Erythroblast (primary cell): ENCODE data around the gene HS3ST5.
"Not testable (repeated sequence)": the region's sequence is repeated elsewhere in the genome, so short reads cannot be mapped to it uniquely, and the experiment has no call there.

Experiments
- DNase-seq, 2 experiments: peaks; one replicate each; lab custom pipeline; 2025; lab: John Stamatoyannopoulos, UW
- GATA1 ChIP-seq: IDR thresholded peaks from 2 replicates; pipeline ENCODE4 v1.6.1; 2011; ENCODE audit warnings: low read depth, mild to moderate bottlenecking, control low read depth, low read length, moderate library complexity
- POLR2A ChIP-seq: IDR thresholded peaks from 2 replicates; pipeline ENCODE4 v1.6.1; 2011; ENCODE audit warnings: mild to moderate bottlenecking, low read length

The HS3ST5 gene

GRCh38 chr6:114055349-114055748, 287.5 kb downstream of the HS3ST5 start:
- no peak for TF ChIP-seq POLR2A
- TF ChIP-seq GATA1 = no peak

GRCh38 chr6:114053791-114054190, 289.0 kb downstream of the HS3ST5 start:
- TF ChIP-seq POLR2A (no peak), GATA1 (no peak)
- DNase-seq = no peak

More at GRCh38 chr6:114055349-114055748, 287.5 kb downstream of the HS3ST5 start:
- DNase-seq = no peak

GRCh38 chr6:114052141-114052540, 290.7 kb downstream of the HS3ST5 start:
- DNase-seq = no peak
- TF ChIP-seq POLR2A = no peak
- TF ChIP-seq GATA1 = no peak

GRCh38 chr6:114051031-114051430, 291.8 kb downstream of the HS3ST5 start:
- DNase-seq = no peak
- no peak for TF ChIP-seq POLR2A

- TF ChIP-seq GATA1 (no peak), POLR2A (no peak)
- DNase-seq = no peak
These were observed 293.4 kb downstream of the HS3ST5 start for GRCh38 chr6:114049367-114049966.

- not testable (repeated sequence) for DNase-seq
These were observed 298.3 kb downstream of the HS3ST5 start for GRCh38 chr6:114044566-114044965.

- TF ChIP-seq GATA1 = no peak
- no peak for TF ChIP-seq POLR2A
- no peak for DNase-seq
These were observed 300.4 kb downstream of the HS3ST5 start for GRCh38 chr6:114042267-114043016.

GRCh38 chr6:114040871-114041270, 302.0 kb downstream of the HS3ST5 start:
- no peak for DNase-seq
- TF ChIP-seq POLR2A (no peak), GATA1 (no peak)

- TF ChIP-seq POLR2A = no peak
- TF ChIP-seq GATA1 = no peak
- no peak for DNase-seq
These were observed 303.0 kb downstream of the HS3ST5 start for GRCh38 chr6:114039841-114040240.

GRCh38 chr6:114033606-114034005, 309.2 kb downstream of the HS3ST5 start:
- TF ChIP-seq GATA1 = no peak
- no peak for TF ChIP-seq POLR2A
- no peak for DNase-seq

GRCh38 chr6:114032721-114033120, 310.1 kb downstream of the HS3ST5 start:
- no peak for DNase-seq
- TF ChIP-seq POLR2A (no peak), GATA1 (no peak)

GRCh38 chr6:114030767-114031166, 312.1 kb downstream of the HS3ST5 start:
- TF ChIP-seq GATA1 = no peak
- no peak for DNase-seq

GRCh38 chr6:114024746-114025145, 318.1 kb downstream of the HS3ST5 start:
- TF ChIP-seq GATA1 (no peak), POLR2A (no peak)
- no peak for DNase-seq

- no peak for TF ChIP-seq POLR2A
- no peak for TF ChIP-seq GATA1
- DNase-seq = no peak
These were observed 322.6 kb downstream of the HS3ST5 start for GRCh38 chr6:114020196-114020595.

GRCh38 chr6:114017146-114017545, 325.7 kb downstream of the HS3ST5 start:
- not testable (repeated sequence) for DNase-seq

- DNase-seq = not testable (repeated sequence)
These were observed 328.7 kb downstream of the HS3ST5 start for GRCh38 chr6:114014106-114014505.

- not testable (repeated sequence) for DNase-seq
These were observed 331.3 kb downstream of the HS3ST5 start for GRCh38 chr6:114011486-114011885.
